ENCODE data around the gene EFHD1. TPM values are rescaled to one million over a fixed set of nuclear protein-coding genes. Genes with fewer than 3 reads are reported as not detected.
"Not testable (repeated sequence)": the region's sequence is repeated elsewhere in the genome, so short reads cannot be mapped to it uniquely, and the experiment has no call there.

Gene EFHD1
- total RNA-seq, 1 donor from 2014 or later: 1.6 TPM

DNA sequence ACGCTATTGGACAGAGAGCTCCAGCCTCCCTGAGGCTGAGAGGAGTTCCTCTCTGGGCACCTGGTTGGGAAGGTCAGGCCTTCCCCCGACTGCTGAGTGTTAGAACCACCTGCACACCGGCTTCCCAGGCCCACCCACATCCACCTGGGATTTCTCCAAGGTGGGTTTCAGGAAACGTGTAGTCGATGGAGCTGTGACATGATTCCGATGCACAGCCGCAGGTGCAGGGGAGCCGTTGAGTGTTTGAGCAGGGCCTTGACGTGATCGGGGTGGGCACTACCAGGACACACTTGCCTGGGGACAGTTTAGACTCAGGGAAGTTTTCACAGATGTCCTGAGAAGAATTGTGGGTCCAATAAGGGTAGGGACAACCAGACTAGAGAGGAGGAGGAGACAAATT is 42.0 kb downstream of the EFHD1 start:
- no peak overlapping the region for H3K4me3 Mint-ChIP-seq (ENCODE audit: unreplicated experiment)
- peaks cover 3% of the 10 kb centered on the region for H3K27me3 Mint-ChIP-seq (ENCODE audit: unreplicated experiment)
- H3K36me3 Mint-ChIP-seq (ENCODE audit: low read depth, unreplicated experiment): no peaks in the 10 kb centered on the region
- H3K9me3 Mint-ChIP-seq (ENCODE audit: unreplicated experiment): no peaks in the 10 kb centered on the region
- no peak overlapping the region for H3K27ac Mint-ChIP-seq (ENCODE audit: unreplicated experiment)
- DNase-seq (ENCODE audit: low spot score): no peak
- no peaks in the 10 kb centered on the region for H3K4me1 Mint-ChIP-seq (ENCODE audit: unreplicated experiment)
- TF ChIP-seq, protein P1, sequence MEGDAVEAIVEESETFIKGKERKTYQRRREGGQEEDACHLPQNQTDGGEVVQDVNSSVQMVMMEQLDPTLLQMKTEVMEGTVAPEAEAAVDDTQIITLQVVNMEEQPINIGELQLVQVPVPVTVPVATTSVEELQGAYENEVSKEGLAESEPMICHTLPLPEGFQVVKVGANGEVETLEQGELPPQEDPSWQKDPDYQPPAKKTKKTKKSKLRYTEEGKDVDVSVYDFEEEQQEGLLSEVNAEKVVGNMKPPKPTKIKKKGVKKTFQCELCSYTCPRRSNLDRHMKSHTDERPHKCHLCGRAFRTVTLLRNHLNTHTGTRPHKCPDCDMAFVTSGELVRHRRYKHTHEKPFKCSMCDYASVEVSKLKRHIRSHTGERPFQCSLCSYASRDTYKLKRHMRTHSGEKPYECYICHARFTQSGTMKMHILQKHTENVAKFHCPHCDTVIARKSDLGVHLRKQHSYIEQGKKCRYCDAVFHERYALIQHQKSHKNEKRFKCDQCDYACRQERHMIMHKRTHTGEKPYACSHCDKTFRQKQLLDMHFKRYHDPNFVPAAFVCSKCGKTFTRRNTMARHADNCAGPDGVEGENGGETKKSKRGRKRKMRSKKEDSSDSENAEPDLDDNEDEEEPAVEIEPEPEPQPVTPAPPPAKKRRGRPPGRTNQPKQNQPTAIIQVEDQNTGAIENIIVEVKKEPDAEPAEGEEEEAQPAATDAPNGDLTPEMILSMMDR (IDR thresholded peaks at IDR 0.05; ENCODE audit: unreplicated experiment): no peak

DNA sequence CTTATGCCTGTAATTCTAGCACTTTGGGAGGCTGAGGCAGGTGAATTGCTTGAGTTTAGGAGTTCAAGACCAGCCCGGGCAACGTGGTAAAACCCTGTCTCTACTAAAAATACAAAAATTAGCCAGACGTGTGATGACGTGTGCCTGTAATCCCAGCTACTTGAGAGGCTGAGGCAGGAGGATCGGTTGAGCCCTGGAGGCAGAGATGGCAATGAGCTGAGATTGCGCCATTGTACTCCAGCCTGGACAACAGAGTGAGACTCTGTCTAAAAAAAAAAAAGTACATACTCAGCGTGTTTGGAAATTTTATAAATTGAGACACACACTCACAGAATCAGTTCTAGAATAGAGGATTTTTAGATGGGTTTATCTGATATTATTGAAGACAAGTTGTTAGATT is 46.6 kb downstream of the EFHD1 start:
- Mint-ChIP-seq H3K4me3 (ENCODE audit: unreplicated experiment) (no peak overlapping the region), H3K4me1 (ENCODE audit: unreplicated experiment) (no peaks in the 10 kb centered on the region), H3K36me3 (ENCODE audit: low read depth, unreplicated experiment) (no peaks in the 10 kb centered on the region), H3K27ac (ENCODE audit: unreplicated experiment) (no peak overlapping the region), H3K27me3 (ENCODE audit: unreplicated experiment) (peaks cover 3% of the 10 kb centered on the region), H3K9me3 (ENCODE audit: unreplicated experiment) (no peaks in the 10 kb centered on the region)
- TF ChIP-seq, protein P1 (IDR thresholded peaks at IDR 0.05; ENCODE audit: unreplicated experiment): no peak
- no peak for DNase-seq (ENCODE audit: low spot score)

DNA sequence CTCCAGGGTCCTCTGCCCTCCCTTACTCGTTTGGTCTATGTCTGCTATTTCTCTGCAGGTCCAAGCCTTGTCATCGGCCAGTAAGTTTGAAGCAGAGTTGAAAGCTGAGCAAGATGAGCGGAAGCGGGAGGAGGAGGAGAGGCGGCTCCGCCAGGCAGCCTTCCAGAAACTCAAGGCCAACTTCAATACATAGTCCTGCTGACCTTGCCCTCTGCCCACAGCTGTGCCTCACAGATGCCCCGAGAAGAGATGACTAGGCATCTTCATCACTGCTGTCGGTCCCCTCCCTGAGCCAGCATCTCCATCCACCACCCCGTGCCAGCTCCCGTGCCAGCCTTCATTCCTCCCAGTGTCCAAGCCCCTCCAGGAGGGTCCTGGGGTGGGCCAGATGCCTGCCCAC is 48.1 kb downstream of the EFHD1 start:
- no peak overlapping the region for H3K4me3 Mint-ChIP-seq (ENCODE audit: unreplicated experiment)
- no peak overlapping the region for H3K27ac Mint-ChIP-seq (ENCODE audit: unreplicated experiment)
- TF ChIP-seq, protein P1 (IDR thresholded peaks at IDR 0.05; ENCODE audit: unreplicated experiment): no peak
- H3K36me3 Mint-ChIP-seq (ENCODE audit: low read depth, unreplicated experiment): no peaks in the 10 kb centered on the region
- no peaks in the 10 kb centered on the region for H3K9me3 Mint-ChIP-seq (ENCODE audit: unreplicated experiment)
- H3K27me3 Mint-ChIP-seq (ENCODE audit: unreplicated experiment): no peaks in the 10 kb centered on the region
- DNase-seq (ENCODE audit: low spot score): no peak
- no peaks in the 10 kb centered on the region for H3K4me1 Mint-ChIP-seq (ENCODE audit: unreplicated experiment)

DNA sequence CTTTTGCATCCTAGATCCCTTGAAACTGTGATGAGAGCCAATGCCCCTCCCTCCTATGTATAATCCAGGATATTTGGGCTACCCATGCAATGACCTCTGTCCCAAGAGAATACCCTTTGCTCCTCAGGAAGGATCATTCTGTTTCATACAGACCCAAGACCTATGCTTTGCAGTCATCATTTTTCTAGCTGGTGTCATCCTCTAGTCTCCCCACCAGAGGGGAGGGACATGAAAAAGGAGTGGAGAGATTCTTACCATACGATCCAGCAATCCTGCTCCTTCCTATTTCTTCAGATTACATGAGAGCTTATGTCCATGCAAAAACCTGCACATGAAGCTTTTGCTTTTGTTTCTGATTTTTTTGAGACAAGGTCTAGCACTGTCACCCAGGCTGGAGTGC is 50.0 kb downstream of the EFHD1 start:
- H3K4me3 Mint-ChIP-seq (ENCODE audit: unreplicated experiment): no peak overlapping the region
- H3K9me3 Mint-ChIP-seq (ENCODE audit: unreplicated experiment): no peaks in the 10 kb centered on the region
- no peaks in the 10 kb centered on the region for H3K27me3 Mint-ChIP-seq (ENCODE audit: unreplicated experiment)
- DNase-seq (ENCODE audit: low spot score): no peak
- H3K27ac Mint-ChIP-seq (ENCODE audit: unreplicated experiment): no peak overlapping the region
- H3K4me1 Mint-ChIP-seq (ENCODE audit: unreplicated experiment): no peaks in the 10 kb centered on the region
- TF ChIP-seq, protein P1 (IDR thresholded peaks at IDR 0.05; ENCODE audit: unreplicated experiment): no peak
- H3K36me3 Mint-ChIP-seq (ENCODE audit: low read depth, unreplicated experiment): no peaks in the 10 kb centered on the region

DNA sequence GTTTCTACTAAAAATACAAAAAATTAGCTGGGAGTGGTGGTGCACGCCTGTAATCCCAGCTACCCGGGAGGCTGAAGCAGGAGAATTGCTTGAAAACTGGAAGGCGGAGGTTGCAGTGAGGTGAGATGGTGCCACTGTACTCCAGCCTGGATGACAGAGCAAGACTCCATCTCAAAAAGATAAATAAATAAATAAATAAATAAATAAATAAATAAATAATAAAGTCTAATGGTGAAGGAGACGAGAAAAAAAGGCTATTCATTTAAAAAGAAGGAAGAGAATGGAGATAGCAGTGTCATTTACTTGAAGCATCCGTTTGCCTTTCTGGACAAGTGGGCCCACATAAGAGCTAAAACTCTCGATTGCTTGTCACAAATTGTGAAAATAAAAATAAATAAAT is 52.0 kb downstream of the EFHD1 start:
- H3K9me3 Mint-ChIP-seq (ENCODE audit: unreplicated experiment); H3K4me1 Mint-ChIP-seq (ENCODE audit: unreplicated experiment); H3K27me3 Mint-ChIP-seq (ENCODE audit: unreplicated experiment); H3K36me3 Mint-ChIP-seq (ENCODE audit: low read depth, unreplicated experiment); H3K4me3 Mint-ChIP-seq (ENCODE audit: unreplicated experiment); DNase-seq (ENCODE audit: low spot score); H3K27ac Mint-ChIP-seq (ENCODE audit: unreplicated experiment): not testable (repeated sequence)
